SK-N-SH (cell line): Measurements from ENCODE around the gene CNTNAP2. TPM values are rescaled to one million over a fixed set of nuclear protein-coding genes. Genes with fewer than 3 reads are reported as not detected.

ENCODE experiments used
- CTCF ChIA-PET: fragments of 300-600, 350-600 bp; formaldehyde crosslinking; extraction: SDS; loops from one replicate; lab custom pipeline; 2021; lab: Yijun Ruan, JAX
- POLR2A ChIA-PET: fragments of 350-600 bp; sonication (Branson Sonifier 250); formaldehyde crosslinking; extraction: SDS; loops from one replicate; lab custom pipeline; 2020; ENCODE audit warnings: antibody characterized with exemption, inconsistent platforms; lab: Yijun Ruan, JAX
- DNase-seq: peaks from one replicate; pipeline ENCODE4 v3.0.0; 2012
- H2AFZ ChIP-seq: fragments of 200-600 bp; sonication (generic); 2 replicates; pipeline ENCODE4 v1.8.1; 2016; ENCODE audit warnings: antibody characterized with exemption, mild to moderate bottlenecking, low read depth
- H3F3A ChIP-seq: fragments of 200-600 bp; sonication (generic); replicated peaks from 2 replicates; pipeline ENCODE3; 2016; ENCODE audit warnings: antibody characterized with exemption, mild to moderate bottlenecking; ENCODE audit not compliant: insufficient read depth
- H3K27ac ChIP-seq, 2 experiments: fragments of 200-500 bp in 1 of 2; fragments of 200-600 bp in 1 of 2; sonication (Bioruptor generic) in 1 of 2; sonication (generic), shearing (Covaris generic) in 1 of 2; 2 replicates each; pipeline versions ENCODE4 v1.5.1 to v1.6.1; 2014 to 2016; ENCODE audit warnings: low read depth in 2 of 2, inconsistent platforms in 1 of 2, low read length in 1 of 2, mild to moderate bottlenecking in 1 of 2, mixed read lengths in 1 of 2
- H3K27me3 ChIP-seq: fragments of 200-600 bp; sonication (generic), shearing (Covaris generic); 2 replicates; pipeline ENCODE4 v1.6.1; 2016; ENCODE audit warnings: mixed run types; ENCODE audit not compliant: insufficient read depth
- H3K36me3 ChIP-seq, 2 experiments: fragments of 200-500 bp in 1 of 2; fragments of 200-600 bp in 1 of 2; sonication (Bioruptor generic) in 1 of 2; sonication (generic) in 1 of 2; replicated peaks in 1 of 2; 2 replicates each; pipeline versions ENCODE3 to v1.5.1; 2014 to 2016; ENCODE audit warnings: low read length in 1 of 2, mild to moderate bottlenecking in 1 of 2; ENCODE audit not compliant: insufficient read depth in 2 of 2, control insufficient read depth in 1 of 2
- H3K4me1 ChIP-seq, 2 experiments: fragments of 200-500 bp in 1 of 2; fragments of 200-600 bp in 1 of 2; sonication (Bioruptor generic) in 1 of 2; sonication (generic), shearing (Covaris generic) in 1 of 2; 2 replicates each; pipeline versions ENCODE4 v1.5.1 to v1.6.1; 2014 to 2016; ENCODE audit warnings: low read depth in 1 of 2, low read length in 1 of 2, mixed run types in 1 of 2; ENCODE audit not compliant: insufficient read depth in 2 of 2, control insufficient read depth in 1 of 2
- H3K4me2 ChIP-seq: fragments of 200-600 bp; sonication (generic), shearing (Covaris generic); 2 replicates; pipeline ENCODE4 v1.6.1; 2017; ENCODE audit warnings: mixed run types
- H3K4me3 ChIP-seq, 2 experiments: fragments of 200-500 bp in 1 of 2; fragments of 200-600 bp in 1 of 2; sonication (Bioruptor generic) in 1 of 2; sonication (generic), shearing (Covaris generic) in 1 of 2; 2 replicates each; pipeline versions ENCODE4 v1.5.1 to v1.8.1; 2014 to 2016; ENCODE audit warnings: low read depth in 2 of 2, inconsistent platforms in 1 of 2, low read length in 1 of 2, mild to moderate bottlenecking in 1 of 2, mixed read lengths in 1 of 2, moderate library complexity in 1 of 2
- H3K79me2 ChIP-seq: fragments of 200-600 bp; sonication (generic); 2 replicates; pipeline ENCODE4 v1.8.1; 2017; ENCODE audit warnings: mild to moderate bottlenecking; ENCODE audit not compliant: insufficient read depth
- H3K9ac ChIP-seq: fragments of 200-600 bp; sonication (generic); 2 replicates; pipeline ENCODE4 v1.6.1; 2017; ENCODE audit warnings: mixed run types
- H3K9me2 ChIP-seq: fragments of 200-600 bp; sonication (generic); 2 replicates; pipeline ENCODE4 v1.6.1; 2017; ENCODE audit warnings: mixed run types
- H3K9me3 ChIP-seq: fragments of 200-600 bp; sonication (generic); 2 replicates; pipeline ENCODE4 v1.6.1; 2017; ENCODE audit warnings: mixed run types, mild to moderate bottlenecking, moderate library complexity
- H4K20me1 ChIP-seq: fragments of 200-600 bp; sonication (generic); 2 replicates; pipeline ENCODE4 v1.6.1; 2017; ENCODE audit warnings: mild to moderate bottlenecking, mixed run types; ENCODE audit not compliant: insufficient read depth
- CHD2 ChIP-seq: fragments of 150-350 bp; IDR thresholded peaks from 2 replicates; pipeline ENCODE4 v1.6.1; 2018; ENCODE audit warnings: low read length; ENCODE audit not compliant: partially characterized antibody
- ELF1 ChIP-seq: IDR thresholded peaks from 2 replicates; pipeline ENCODE4 v1.4.0; 2012
- EZH2phosphoT487 ChIP-seq: fragments of 200-600 bp; sonication (generic); IDR thresholded peaks from 2 replicates; pipeline ENCODE4 v1.6.1; 2017; ENCODE audit warnings: low read depth, mixed run types, mild to moderate bottlenecking, antibody characterized with exemption, moderate library complexity, borderline replicate concordance
- FOSL2 ChIP-seq: IDR thresholded peaks from 2 replicates; pipeline ENCODE4 v1.4.0; 2012; ENCODE audit warnings: low read depth, mild to moderate bottlenecking, moderate library complexity, borderline replicate concordance
- FOXJ3 ChIP-seq: sonication (generic); formaldehyde crosslinking; IDR thresholded peaks from 2 replicates; pipeline ENCODE4 v1.5.1; 2020; ENCODE audit warnings: mild to moderate bottlenecking, missing genetic modification reagents
- FOXM1 ChIP-seq: IDR thresholded peaks from 2 replicates; pipeline ENCODE4 v1.4.0; 2012; ENCODE audit warnings: low read depth, mild to moderate bottlenecking
- GABPA ChIP-seq: IDR thresholded peaks from 2 replicates; pipeline ENCODE4 v1.4.0; 2012; ENCODE audit warnings: low read depth, mild to moderate bottlenecking
- MXI1 ChIP-seq: IDR thresholded peaks from 2 replicates; pipeline ENCODE4 v1.6.1; 2012; ENCODE audit warnings: mild to moderate bottlenecking, low read depth, low read length, improper control_type of control experiment
- NRF1 ChIP-seq: IDR thresholded peaks from 2 replicates; pipeline ENCODE4 v1.6.1; 2012; ENCODE audit warnings: low read depth, mild to moderate bottlenecking, low read length
- POLR2AphosphoS5 ChIP-seq: IDR thresholded peaks from 2 replicates; pipeline ENCODE4 v1.6.1; 2012; ENCODE audit warnings: low read depth, low read length
- RAD21 ChIP-seq: IDR thresholded peaks from 2 replicates; pipeline ENCODE4 v1.6.1; 2012; ENCODE audit warnings: mild to moderate bottlenecking, low read length
- RFX5 ChIP-seq: IDR thresholded peaks from 2 replicates; pipeline ENCODE4 v1.6.1; 2012; ENCODE audit warnings: mild to moderate bottlenecking, improper control_type of control experiment, low read length
- RXRA ChIP-seq: IDR thresholded peaks from 2 replicates; pipeline ENCODE4 v1.4.0; 2012; ENCODE audit warnings: low read depth, mild to moderate bottlenecking, borderline replicate concordance
- SMC3 ChIP-seq: IDR thresholded peaks from 2 replicates; pipeline ENCODE4 v1.6.1; 2012; ENCODE audit warnings: low read depth, low read length, improper control_type of control experiment
- TAF1 ChIP-seq: IDR thresholded peaks from 2 replicates; pipeline ENCODE4 v1.6.1; 2012; ENCODE audit warnings: low read depth, mild to moderate bottlenecking, low read length, moderate library complexity, borderline replicate concordance
- TEAD4 ChIP-seq: IDR thresholded peaks from 2 replicates; pipeline ENCODE4 v1.4.0; 2012; ENCODE audit warnings: mild to moderate bottlenecking, borderline replicate concordance; ENCODE audit not compliant: insufficient read depth
- USF1 ChIP-seq: IDR thresholded peaks from 2 replicates; pipeline ENCODE4 v1.4.0; 2012; ENCODE audit warnings: low read depth, borderline replicate concordance
- YY1 ChIP-seq: IDR thresholded peaks from 2 replicates; pipeline ENCODE4 v1.4.0; 2012; ENCODE audit warnings: low read depth, mild to moderate bottlenecking
- WGBS: methylation state at CpG from one replicate; pipeline ENCODE4 v1.1.6; 2017; ENCODE audit warnings: low lambda C conversion rate; 5-methylcytosine and 5-hydroxymethylcytosine counted together
- polyA plus RNA-seq, 3 experiments: library from polyadenylated mRNA; depleted of rRNA; stranded (reverse); fragments of >200 nt; gene quantifications; 2 replicates each; pipeline ENCODE4 v1.2.3, GENCODE V29; 2012
- TF ChIP-seq, protein P1 (sequence below): fragments of 200-600 bp; sonication (generic); IDR thresholded peaks from 2 replicates; pipeline ENCODE4 v1.6.1; 2017; ENCODE audit warnings: antibody characterized with exemption, mild to moderate bottlenecking, moderate library complexity
- TF ChIP-seq, protein P2 (sequence below): IDR thresholded peaks from 2 replicates; pipeline ENCODE4 v1.6.1; 2012; ENCODE audit warnings: mild to moderate bottlenecking, low read depth, low read length, moderate library complexity
- TF ChIP-seq, protein P3 (sequence below): IDR thresholded peaks from 2 replicates; pipeline ENCODE4 v1.4.0; 2012; ENCODE audit warnings: low read depth

Gene CNTNAP2
- polyA plus RNA-seq, 1 of the 3 experiments (the other 2 are of a cell fraction) = 3.4 TPM

GRCh38 chr7:146345251-146345650 lies 228.7 kb downstream of the CNTNAP2 start:
- H3K9me2 ChIP-seq = no peaks in the 10 kb centered on the region
- no peaks in the 10 kb centered on the region for H3K79me2 ChIP-seq

DNA sequence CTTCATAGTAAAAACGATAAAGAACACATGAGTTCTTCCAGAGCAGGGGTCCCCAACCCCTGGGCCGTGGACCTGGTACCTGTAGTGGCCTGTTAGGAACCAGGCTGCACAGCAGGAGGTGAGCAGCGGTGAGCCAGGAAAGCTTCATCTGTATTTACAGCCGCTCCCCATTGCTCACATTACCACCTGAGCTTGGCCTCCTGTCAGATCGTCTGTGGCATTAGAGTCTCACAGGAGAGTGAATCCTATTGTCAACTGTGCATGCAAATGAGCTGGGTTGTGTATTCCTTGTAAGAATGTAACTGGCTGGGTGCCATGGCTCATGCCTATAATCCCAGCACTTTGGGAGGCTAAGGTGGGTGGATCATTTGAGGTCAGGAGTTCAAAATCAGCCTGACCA lies 229.5 kb downstream of the CNTNAP2 start:
- Histone ChIP-seq H3K4me2 (no peak overlapping the region), H3K27me3 (no peaks in the 10 kb centered on the region), H3K9me2 (no peaks in the 10 kb centered on the region), H4K20me1 (no peaks in the 10 kb centered on the region), H3F3A (no peaks in the 10 kb centered on the region), H2AFZ (no peak overlapping the region), H3K27ac (no peak overlapping the region), H3K4me1 (no peaks in the 10 kb centered on the region), H3K36me3 (no peaks in the 10 kb centered on the region), H3K4me3 (no peak overlapping the region), H3K79me2 (no peaks in the 10 kb centered on the region), H3K9ac (no peak overlapping the region), H3K9me3 (no peaks in the 10 kb centered on the region)
- DNase-seq = no peak
- ChIA-PET POLR2A (no interaction called here), CTCF (interaction anchor here (1.3 to 2.0 kb wide), 2 partner anchors 9 to 11 kb away, joined by 3 to 5 read pairs; no protein-coding TSS in a partner anchor)
- 30% methylated on average over 5 of the region's 5 CpGs for WGBS
- TF ChIP-seq GABPA (no peak), YY1 (no peak), TEAD4 (no peak), USF1 (no peak), FOXM1 (no peak)
- TF ChIP-seq, protein P1, sequence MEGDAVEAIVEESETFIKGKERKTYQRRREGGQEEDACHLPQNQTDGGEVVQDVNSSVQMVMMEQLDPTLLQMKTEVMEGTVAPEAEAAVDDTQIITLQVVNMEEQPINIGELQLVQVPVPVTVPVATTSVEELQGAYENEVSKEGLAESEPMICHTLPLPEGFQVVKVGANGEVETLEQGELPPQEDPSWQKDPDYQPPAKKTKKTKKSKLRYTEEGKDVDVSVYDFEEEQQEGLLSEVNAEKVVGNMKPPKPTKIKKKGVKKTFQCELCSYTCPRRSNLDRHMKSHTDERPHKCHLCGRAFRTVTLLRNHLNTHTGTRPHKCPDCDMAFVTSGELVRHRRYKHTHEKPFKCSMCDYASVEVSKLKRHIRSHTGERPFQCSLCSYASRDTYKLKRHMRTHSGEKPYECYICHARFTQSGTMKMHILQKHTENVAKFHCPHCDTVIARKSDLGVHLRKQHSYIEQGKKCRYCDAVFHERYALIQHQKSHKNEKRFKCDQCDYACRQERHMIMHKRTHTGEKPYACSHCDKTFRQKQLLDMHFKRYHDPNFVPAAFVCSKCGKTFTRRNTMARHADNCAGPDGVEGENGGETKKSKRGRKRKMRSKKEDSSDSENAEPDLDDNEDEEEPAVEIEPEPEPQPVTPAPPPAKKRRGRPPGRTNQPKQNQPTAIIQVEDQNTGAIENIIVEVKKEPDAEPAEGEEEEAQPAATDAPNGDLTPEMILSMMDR = no peak
- TF ChIP-seq, protein P2, sequence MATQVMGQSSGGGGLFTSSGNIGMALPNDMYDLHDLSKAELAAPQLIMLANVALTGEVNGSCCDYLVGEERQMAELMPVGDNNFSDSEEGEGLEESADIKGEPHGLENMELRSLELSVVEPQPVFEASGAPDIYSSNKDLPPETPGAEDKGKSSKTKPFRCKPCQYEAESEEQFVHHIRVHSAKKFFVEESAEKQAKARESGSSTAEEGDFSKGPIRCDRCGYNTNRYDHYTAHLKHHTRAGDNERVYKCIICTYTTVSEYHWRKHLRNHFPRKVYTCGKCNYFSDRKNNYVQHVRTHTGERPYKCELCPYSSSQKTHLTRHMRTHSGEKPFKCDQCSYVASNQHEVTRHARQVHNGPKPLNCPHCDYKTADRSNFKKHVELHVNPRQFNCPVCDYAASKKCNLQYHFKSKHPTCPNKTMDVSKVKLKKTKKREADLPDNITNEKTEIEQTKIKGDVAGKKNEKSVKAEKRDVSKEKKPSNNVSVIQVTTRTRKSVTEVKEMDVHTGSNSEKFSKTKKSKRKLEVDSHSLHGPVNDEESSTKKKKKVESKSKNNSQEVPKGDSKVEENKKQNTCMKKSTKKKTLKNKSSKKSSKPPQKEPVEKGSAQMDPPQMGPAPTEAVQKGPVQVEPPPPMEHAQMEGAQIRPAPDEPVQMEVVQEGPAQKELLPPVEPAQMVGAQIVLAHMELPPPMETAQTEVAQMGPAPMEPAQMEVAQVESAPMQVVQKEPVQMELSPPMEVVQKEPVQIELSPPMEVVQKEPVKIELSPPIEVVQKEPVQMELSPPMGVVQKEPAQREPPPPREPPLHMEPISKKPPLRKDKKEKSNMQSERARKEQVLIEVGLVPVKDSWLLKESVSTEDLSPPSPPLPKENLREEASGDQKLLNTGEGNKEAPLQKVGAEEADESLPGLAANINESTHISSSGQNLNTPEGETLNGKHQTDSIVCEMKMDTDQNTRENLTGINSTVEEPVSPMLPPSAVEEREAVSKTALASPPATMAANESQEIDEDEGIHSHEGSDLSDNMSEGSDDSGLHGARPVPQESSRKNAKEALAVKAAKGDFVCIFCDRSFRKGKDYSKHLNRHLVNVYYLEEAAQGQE = no peak

More at GRCh38 chr7:146345251-146345650, 228.7 kb downstream of the CNTNAP2 start:
- Histone ChIP-seq H3F3A (no peaks in the 10 kb centered on the region), H3K4me1 (no peaks in the 10 kb centered on the region), H3K36me3 (no peaks in the 10 kb centered on the region), H3K4me2 (no peak overlapping the region), H4K20me1 (no peaks in the 10 kb centered on the region), H3K9me3 (no peaks in the 10 kb centered on the region), H3K4me3 (no peak overlapping the region), H3K27me3 (no peaks in the 10 kb centered on the region), H3K9ac (no peak overlapping the region), H2AFZ (no peak overlapping the region), H3K27ac (no peak overlapping the region)
- no peak for DNase-seq
- CTCF ChIA-PET = interaction anchor here (1.7 to 2.0 kb wide), 2 partner anchors 10 to 12 kb away, joined by 4 to 5 read pairs; no protein-coding TSS in a partner anchor
- no peak for TF ChIP-seq RXRA
- no peak for TF ChIP-seq TEAD4
- no peak for TF ChIP-seq FOXM1
- no peak for TF ChIP-seq YY1
- TF ChIP-seq, protein P2 = no peak
- no peak for TF ChIP-seq FOSL2
- TF ChIP-seq ELF1 = no peak
- TF ChIP-seq EZH2phosphoT487 = no peak
- no peak for TF ChIP-seq TAF1
- no peak for TF ChIP-seq NRF1
- TF ChIP-seq CHD2 = no peak
- no peak for TF ChIP-seq RAD21
- TF ChIP-seq POLR2AphosphoS5 = no peak
- TF ChIP-seq FOXJ3 (CRISPR knock-in tag) = no peak
- no peak for TF ChIP-seq SMC3
- TF ChIP-seq RFX5 = no peak
- TF ChIP-seq, protein P3, sequence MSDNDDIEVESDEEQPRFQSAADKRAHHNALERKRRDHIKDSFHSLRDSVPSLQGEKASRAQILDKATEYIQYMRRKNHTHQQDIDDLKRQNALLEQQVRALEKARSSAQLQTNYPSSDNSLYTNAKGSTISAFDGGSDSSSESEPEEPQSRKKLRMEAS = no peak
- TF ChIP-seq MXI1 = no peak
- WGBS = 38% methylated on average over 6 of the region's 6 CpGs
- POLR2A ChIA-PET = interaction anchor here (0.6 kb wide), 1 partner anchor 1226 kb away, joined by 3 read pairs; no protein-coding TSS in a partner anchor
